Activated CD4-positive, alpha-beta T cell treated with anti-CD3 and anti-CD28 coated beads, Interleukin-2, amount 50 U/mL, for 1 hour (primary cell): ENCODE results near the gene POP4.

Experiments
- DNase-seq: peaks from one replicate; pipeline ENCODE4 v3.0.0-alpha.2; 2020

POP4 gene

GRCh38 chr19:29577649-29577963 is 28.5 kb upstream of the POP4 start:
- DNase-seq, result no peak

DNA sequence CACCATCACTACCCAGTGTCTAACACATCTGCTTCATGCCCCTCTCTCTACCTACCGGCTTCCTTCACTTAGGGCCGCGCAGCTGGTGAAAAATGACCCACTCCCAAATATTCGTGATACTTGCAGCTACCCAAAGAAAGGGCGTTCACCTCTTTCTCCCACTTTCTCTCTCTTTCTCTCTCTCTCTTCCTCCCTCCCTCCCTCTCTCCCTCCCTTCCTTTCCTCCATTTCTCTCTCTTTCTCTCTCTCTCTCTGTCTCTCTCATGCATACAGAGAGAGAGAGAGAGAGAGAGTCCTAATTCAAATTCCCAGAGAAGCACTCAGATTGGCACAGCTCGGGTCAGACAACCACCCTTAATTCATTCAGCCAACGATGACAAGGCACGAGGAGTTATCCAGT is 27.7 kb upstream of the POP4 start:
- no peak for DNase-seq

DNA sequence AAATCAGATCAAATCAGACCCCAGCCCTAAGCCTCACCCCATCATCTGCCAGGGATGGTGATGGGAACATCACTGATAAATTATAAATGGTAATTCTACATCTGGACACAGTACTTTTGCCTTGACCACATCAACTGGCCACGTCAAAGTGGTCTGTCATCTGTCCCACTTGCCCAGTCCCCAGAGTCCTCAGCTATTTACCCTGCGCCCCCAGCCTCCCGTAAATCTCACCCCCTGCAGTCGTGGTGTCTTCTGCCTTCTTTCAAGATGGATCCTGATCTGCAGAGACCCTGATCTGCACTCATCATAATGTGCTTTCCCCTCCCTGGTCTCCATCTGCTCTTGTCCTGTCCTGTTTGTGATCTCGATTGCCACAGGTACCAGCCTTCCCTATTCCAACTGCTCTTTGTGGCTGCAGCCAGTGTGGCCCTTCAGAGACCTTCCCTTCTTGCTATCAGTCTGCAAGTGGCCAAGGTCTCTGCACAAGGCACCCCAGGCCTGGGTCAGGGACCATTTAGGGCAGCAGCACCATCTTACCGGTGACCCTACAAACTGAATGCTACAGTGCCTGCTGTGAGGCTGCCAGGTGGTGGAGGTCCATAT is 26.7 kb upstream of the POP4 start:
- no peak for DNase-seq

DNA sequence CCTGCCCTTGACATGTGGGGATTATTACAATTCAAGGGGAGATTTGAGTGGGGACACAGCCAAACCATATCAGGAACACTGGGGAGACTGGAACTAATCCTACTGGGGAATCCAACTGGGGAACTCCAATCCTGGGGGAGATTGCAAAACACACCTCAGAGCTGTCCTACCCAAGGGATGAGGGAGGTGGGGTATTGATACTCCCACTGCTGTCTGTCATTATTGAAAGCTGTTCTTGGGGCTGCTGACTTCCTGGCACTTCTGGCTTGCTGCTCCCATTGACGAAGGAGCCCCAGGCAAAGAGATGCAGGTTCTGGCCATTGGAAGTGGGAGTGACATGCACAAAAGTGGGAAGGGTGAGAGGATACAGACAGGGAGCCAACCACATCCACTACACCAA is 24.7 kb upstream of the POP4 start:
- DNase-seq, result no peak

- no peak for DNase-seq
Measured at GRCh38 chr19:29583196-29583999, 22.7 kb upstream of the POP4 start.

- DNase-seq, result no peak
Measured at GRCh38 chr19:29586401-29586800, 19.7 kb upstream of the POP4 start.

DNA sequence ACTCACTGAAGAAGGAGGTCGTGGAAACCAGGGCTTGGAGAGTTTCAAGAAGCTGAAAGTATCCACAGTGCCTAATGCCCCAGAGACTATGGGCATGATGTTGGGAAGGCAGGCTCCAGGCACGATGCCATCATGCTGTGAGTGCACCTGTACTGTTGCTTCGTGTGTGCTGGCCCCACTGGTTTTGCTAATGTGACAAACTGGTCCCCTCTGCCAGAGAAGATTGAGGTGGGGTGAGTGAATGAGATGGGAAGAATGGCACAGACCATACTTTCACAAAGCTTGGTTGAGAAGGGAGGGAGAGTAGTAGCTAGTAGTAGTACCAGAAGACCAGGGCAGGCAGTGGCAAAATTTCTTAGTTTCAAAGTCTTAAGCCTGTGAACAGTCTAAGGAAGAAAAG is 19.0 kb upstream of the POP4 start:
- no peak for DNase-seq

DNA sequence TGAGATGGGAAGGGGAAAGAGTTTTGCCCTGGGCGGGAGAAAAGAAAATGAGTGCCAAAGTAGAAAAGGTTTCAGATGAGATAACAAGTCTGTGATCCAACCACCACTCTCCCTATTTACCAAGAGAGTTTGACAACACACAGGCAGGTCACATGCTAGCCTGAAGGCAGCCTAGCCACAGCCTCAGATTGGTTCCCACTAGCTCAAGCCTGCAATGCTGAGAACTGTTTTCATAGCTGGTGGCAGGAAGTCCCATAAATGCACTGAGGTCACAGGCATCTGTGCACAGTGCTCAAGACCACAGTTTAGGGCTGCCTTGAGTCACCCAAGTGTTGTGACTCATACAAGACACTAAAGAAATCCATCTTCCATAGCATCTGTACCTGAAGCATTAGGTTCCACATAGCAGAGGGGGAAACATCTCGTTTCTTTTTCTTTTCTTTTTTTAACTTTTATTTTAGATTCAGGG is 18.5 kb upstream of the POP4 start:
- DNase-seq, result peak; percentile 13

GRCh38 chr19:29588095-29588494 is 18.0 kb upstream of the POP4 start:
- no peak for DNase-seq

- DNase-seq, result no peak
Measured at GRCh38 chr19:29590278-29590677, 15.8 kb upstream of the POP4 start.

GRCh38 chr19:29591670-29592069 is 14.4 kb upstream of the POP4 start:
- DNase-seq, result no peak

GRCh38 chr19:29593869-29594268 is 12.2 kb upstream of the POP4 start:
- DNase-seq, result no peak

DNA sequence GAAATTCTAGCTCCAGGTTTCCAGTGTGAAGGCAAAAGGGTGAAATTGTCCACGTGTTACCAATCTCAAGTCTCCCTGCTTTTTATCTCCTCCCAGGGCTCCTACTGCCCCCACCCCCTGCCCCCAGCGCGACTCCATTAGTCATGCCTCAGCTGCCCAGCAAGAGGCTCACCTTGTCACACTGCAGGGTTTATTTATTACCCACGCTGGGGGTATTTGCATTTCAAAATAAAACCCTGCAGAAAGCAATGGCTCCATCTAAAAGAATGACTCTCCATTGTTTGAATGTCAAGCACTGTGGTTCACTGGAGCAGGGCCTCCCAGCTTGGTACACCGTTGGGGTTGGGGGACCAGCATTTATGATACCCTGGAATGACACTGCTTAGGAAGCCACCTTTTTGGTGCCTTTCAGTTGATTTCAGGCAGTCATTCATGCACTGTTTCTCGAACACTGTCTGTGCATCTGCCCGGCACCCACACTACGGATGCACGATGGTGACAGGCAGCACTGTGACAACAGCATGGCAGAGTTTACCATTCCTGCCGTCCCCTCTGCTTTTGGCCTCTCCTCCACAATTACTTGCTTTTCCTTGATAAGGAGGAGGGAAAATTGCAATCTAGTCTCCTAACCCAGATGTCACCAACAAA is 9.9 kb upstream of the POP4 start:
- no peak for DNase-seq

DNA sequence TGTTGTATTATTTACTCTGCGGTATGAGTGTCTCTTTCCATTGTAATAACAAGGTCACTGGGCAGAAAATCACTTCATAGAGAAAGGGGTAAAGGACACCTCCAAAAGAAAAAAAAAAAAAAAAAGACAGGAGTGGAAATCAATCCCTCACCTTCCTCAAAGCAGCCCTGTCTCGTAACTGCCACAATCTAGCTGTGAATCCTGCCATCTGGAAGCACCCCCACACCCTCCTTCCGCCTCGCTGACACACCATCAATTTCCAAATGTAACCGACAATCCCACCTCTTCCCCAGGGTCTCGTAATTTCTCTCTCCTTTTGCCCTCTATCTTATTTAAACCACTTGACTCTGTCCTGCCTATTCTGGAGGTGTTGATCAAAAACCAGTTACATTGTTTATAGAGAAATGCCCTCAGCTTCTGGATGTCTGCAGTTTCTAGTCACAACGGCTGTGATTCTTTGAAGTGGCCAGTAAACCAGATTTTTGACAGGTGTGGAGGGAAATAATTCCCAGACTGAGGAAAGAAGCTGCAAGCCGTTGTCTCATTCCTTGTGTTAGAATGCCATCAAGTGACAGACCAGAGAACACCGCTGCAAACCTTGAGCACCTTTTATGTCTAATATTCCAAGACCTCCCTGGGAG is 9.1 kb upstream of the POP4 start:
- no peak for DNase-seq

DNA sequence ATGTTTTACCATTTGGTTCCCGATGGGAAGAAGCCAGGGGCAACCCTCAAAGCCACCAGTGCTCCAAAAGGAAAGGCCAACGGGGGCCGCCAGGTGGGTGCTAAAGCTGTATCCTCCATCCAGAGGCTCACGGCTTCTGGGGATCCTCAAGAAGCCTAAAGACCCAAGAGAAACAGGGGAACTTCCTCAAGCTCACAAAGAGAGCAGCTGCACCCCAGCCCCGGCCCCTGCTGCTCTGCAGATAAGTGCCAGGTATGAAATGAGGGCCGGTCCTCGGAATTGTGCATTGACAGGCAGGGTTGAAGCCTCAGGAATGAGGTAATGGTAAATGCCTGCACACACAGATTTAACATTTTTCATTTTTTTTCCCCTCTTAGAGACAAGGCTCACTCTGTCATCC is 8.0 kb upstream of the POP4 start:
- DNase-seq, result no peak

- DNase-seq, result no peak
Measured at GRCh38 chr19:29598496-29598895, 7.6 kb upstream of the POP4 start.

DNA sequence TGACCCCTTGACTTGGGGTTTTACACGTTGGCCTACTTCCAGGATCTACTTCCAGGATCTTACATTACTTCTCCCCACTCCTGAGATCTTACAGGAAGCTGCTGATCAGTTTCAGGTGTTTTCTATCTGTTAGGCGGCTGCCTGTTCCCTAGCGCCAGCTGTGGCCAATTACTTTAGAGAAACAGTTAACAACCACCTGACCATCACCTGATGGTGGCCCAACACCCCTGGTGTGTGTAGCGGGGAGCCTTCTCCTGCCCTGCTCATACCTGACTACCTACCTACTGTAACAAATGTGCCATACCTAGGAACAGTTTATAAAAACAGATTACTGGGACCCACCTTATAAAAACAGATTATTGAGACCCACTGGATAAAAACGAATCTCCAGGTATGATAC is 2.8 kb upstream of the POP4 start:
- DNase-seq, result no peak

DNA sequence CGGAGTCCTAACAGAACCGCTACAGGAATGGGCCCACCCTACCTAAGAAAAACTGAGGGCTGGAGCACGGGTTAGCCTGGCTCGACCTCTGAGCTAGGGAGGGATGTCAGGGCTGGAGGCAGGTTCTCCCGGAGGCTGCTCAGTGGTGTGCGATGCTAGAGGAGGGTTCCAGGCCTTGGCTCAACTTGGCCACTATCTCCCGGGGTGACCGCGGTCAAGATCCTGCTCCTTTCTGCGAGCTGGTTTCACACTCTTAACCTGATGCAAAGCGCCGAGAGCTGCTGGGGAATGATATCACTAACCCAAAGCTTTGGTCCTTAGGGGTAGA is 301 bp downstream of the POP4 start:
- no peak for DNase-seq

GRCh38 chr19:29609636-29610035 is 3.6 kb downstream of the POP4 start:
- DNase-seq, result no peak

DNA sequence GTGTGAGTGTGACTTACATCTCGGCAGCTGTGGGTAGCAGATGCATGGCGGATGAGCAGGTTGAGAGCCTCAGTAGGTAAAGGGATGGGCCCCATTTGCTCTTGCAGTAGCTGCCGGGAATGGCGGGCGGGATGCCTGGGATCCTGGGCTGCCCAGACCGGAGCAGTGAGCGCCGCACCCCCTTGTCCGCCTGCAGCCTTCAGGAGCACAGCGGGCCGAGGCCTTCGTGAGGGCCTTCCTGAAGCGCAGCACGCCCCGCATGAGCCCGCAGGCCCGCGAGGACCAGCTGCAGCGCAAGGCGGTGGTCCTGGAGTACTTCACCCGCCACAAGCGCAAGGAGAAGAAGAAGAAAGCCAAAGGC is 4.1 kb downstream of the POP4 start:
- DNase-seq, result no peak

DNA sequence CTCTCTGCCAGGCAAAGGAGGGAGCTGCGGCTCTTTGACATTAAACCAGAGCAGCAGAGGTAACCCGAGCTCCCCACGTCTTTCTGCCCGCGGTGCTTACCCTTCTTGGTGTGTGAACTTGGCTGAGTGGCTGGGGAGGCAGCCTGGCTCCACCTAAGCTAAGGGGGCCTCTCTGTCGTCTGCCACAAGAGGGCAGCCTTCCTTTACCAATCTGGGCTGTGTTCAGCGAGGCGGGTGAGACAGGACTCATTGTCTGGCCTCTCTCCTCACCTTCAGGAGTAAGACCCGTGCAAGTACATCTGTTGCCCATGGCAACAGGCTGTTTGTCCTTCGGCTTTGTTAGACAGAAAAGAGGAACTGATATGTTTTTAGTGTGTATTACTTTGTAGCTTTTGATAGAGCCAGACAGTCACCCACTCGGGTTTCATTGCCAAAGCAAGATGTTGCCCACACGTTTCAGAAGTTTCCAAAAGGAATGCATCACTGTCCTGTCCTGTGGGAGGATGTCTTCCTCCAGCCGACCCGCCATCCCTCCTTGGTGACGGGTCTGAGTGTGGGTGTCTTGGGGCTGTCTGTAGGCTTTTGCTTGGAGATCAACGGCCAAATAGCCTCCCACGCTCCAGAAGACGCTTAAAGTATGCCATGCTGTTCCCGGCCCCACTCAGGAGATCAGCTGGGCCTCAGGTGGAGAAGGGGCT is 4.6 kb downstream of the POP4 start:
- DNase-seq, result peak; percentile 87

DNA sequence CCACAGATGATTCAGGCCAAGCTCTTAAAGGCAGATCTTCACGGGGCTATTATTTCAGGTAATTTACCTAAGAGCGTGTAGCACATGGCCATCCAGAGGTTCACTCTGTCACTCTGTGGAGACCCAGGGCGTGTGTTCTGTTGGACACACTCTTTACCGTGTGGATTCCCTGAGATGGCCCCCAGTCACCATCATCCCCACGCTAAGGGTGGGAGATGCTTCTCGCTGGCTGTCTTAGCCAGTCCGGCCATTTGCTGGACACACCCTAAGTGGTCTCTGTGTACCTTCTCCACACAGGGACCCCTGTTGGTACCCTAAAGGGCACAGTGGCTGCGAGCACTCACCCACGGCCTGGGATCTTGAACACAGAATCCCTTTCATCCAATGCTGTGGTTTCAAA is 6.0 kb downstream of the POP4 start:
- no peak for DNase-seq

GRCh38 chr19:29612801-29613595 is 6.9 kb downstream of the POP4 start:
- no peak for DNase-seq
